Type B pancreatic cell (in vitro differentiated cells): Measurements from ENCODE around the gene FAM50A. TPM values are rescaled to one million over a fixed set of nuclear protein-coding genes. Genes with fewer than 3 reads are reported as not detected.
A peak's percentile ranks its signal among the peaks of the same experiment; 100 is the strongest.

Experiments used
- DNase-seq: peaks from one replicate; pipeline ENCODE4 v3.0.0; 2021; ENCODE audit warnings: mixed read lengths; ENCODE audit not compliant: unreplicated experiment; ENCODE audit errors: extremely low spot score
- H3K27ac Mint-ChIP-seq: 2 replicates; pipeline ENCODE4 v1.8.0; 2021; ENCODE audit warnings: mild to moderate bottlenecking, mixed read lengths
- H3K27me3 Mint-ChIP-seq: 2 replicates; pipeline ENCODE4 v1.8.0; 2021; ENCODE audit warnings: mixed read lengths
- H3K36me3 Mint-ChIP-seq: 2 replicates; pipeline ENCODE4 v1.8.0; 2021; ENCODE audit warnings: mixed read lengths
- H3K4me1 Mint-ChIP-seq: one replicate; pipeline ENCODE4 v1.8.0; 2021; ENCODE audit warnings: mixed read lengths; ENCODE audit not compliant: unreplicated experiment
- H3K4me3 Mint-ChIP-seq: 2 replicates; pipeline ENCODE4 v1.8.0; 2021; ENCODE audit warnings: mild to moderate bottlenecking, mixed read lengths
- H3K9me3 Mint-ChIP-seq: 2 replicates; pipeline ENCODE4 v1.8.0; 2021; ENCODE audit warnings: mixed read lengths
- total RNA-seq: library from RNA; stranded (reverse); gene quantifications from 2 replicates; pipeline ENCODE4 v1.2.1, GENCODE V29; 2021; ENCODE audit warnings: low replicate concordance
- TF ChIP-seq, protein P1 (sequence below): fragments of 200-600 bp; sonication (generic); conservative IDR thresholded peaks from 2 replicates; pipeline ENCODE4 v1.5.0; 2021; ENCODE audit warnings: antibody characterized with exemption, mild to moderate bottlenecking

The FAM50A gene
- total RNA-seq, 1 donor from 2014 or later = 59.2 TPM

- TF ChIP-seq, protein P1, sequence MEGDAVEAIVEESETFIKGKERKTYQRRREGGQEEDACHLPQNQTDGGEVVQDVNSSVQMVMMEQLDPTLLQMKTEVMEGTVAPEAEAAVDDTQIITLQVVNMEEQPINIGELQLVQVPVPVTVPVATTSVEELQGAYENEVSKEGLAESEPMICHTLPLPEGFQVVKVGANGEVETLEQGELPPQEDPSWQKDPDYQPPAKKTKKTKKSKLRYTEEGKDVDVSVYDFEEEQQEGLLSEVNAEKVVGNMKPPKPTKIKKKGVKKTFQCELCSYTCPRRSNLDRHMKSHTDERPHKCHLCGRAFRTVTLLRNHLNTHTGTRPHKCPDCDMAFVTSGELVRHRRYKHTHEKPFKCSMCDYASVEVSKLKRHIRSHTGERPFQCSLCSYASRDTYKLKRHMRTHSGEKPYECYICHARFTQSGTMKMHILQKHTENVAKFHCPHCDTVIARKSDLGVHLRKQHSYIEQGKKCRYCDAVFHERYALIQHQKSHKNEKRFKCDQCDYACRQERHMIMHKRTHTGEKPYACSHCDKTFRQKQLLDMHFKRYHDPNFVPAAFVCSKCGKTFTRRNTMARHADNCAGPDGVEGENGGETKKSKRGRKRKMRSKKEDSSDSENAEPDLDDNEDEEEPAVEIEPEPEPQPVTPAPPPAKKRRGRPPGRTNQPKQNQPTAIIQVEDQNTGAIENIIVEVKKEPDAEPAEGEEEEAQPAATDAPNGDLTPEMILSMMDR = no peak
These were observed 40.7 kb upstream of the FAM50A start for GRCh38 chrX:154403192-154403591.

DNA sequence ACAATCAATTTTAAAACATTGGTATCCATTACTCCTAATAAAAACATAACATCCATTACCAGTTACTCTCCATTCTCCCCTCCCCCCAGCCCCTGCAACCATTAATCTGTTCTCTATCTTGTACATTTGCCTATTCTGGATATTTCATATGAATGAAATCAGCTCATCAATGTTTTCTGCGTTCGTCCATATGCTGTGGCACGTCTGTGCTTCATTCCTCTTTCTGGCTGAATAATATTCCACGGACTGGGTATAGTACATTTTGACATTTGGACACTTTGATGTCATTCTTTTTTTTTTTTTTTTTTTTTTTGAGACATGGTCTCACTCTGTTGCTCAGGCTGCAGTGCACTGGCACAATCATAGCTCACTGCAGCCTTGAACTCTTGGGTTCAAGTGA, 40.1 kb upstream of the FAM50A start:
- Mint-ChIP-seq H3K4me3 (no peak overlapping the region), H3K27ac (peak overlapping the region; percentile 13), H3K27me3 (no peaks in the 10 kb centered on the region), H3K9me3 (no peaks in the 10 kb centered on the region), H3K36me3 (peaks cover 11% of the 10 kb centered on the region), H3K4me1 (peaks cover 12% of the 10 kb centered on the region)
- DNase-seq = no peak
- TF ChIP-seq, protein P1 = no peak

More at GRCh38 chrX:154403192-154403591, 40.7 kb upstream of the FAM50A start:
- Mint-ChIP-seq H3K9me3 (no peaks in the 10 kb centered on the region), H3K27me3 (peaks cover 2% of the 10 kb centered on the region), H3K36me3 (peaks cover 17% of the 10 kb centered on the region), H3K4me1 (peaks cover 15% of the 10 kb centered on the region), H3K27ac (peak overlapping the region; percentile 13), H3K4me3 (no peak overlapping the region)
- DNase-seq = no peak

GRCh38 chrX:154404625-154405192, 39.2 kb upstream of the FAM50A start:
- Mint-ChIP-seq H3K27ac (no peak overlapping the region), H3K4me1 (peaks cover 6% of the 10 kb centered on the region), H3K9me3 (no peaks in the 10 kb centered on the region)

GRCh38 chrX:154408659-154409221, 35.2 kb upstream of the FAM50A start:
- Mint-ChIP-seq H3K27ac (peak overlapping the region; percentile 19), H3K4me1 (no peaks in the 10 kb centered on the region), H3K9me3 (no peaks in the 10 kb centered on the region), H3K4me3 (peak overlapping the region; percentile 7), H3K27me3 (no peaks in the 10 kb centered on the region), H3K36me3 (no peaks in the 10 kb centered on the region)
- no peak for DNase-seq
- TF ChIP-seq, protein P1 = no peak

More at GRCh38 chrX:154404625-154405192, 39.2 kb upstream of the FAM50A start:
- Mint-ChIP-seq H3K36me3 (peaks cover 2% of the 10 kb centered on the region), H3K4me3 (no peak overlapping the region), H3K27me3 (no peaks in the 10 kb centered on the region)
- TF ChIP-seq, protein P1 = no peak
- DNase-seq = no peak

- Mint-ChIP-seq H3K4me1 (no peaks in the 10 kb centered on the region), H3K9me3 (no peaks in the 10 kb centered on the region), H3K27me3 (no peaks in the 10 kb centered on the region), H3K36me3 (no peaks in the 10 kb centered on the region), H3K4me3 (peak within 1 kb of the TSS; percentile 39), H3K27ac (peak within 1 kb of the TSS; percentile 62)
- DNase-seq = no peak
- TF ChIP-seq, protein P1 = no peak
These were observed 34.6 kb upstream of the FAM50A start, which contains the start of gene DNASE1L1 for GRCh38 chrX:154409222-154409871. Gene DNASE1L1, minus strand, starts transcription at chrX:154409254. Its CDS starts 3,686 bp downstream, at chrX:154405568.
